Measurements from ENCODE around the gene JPT2.

JPT2 gene

DNA sequence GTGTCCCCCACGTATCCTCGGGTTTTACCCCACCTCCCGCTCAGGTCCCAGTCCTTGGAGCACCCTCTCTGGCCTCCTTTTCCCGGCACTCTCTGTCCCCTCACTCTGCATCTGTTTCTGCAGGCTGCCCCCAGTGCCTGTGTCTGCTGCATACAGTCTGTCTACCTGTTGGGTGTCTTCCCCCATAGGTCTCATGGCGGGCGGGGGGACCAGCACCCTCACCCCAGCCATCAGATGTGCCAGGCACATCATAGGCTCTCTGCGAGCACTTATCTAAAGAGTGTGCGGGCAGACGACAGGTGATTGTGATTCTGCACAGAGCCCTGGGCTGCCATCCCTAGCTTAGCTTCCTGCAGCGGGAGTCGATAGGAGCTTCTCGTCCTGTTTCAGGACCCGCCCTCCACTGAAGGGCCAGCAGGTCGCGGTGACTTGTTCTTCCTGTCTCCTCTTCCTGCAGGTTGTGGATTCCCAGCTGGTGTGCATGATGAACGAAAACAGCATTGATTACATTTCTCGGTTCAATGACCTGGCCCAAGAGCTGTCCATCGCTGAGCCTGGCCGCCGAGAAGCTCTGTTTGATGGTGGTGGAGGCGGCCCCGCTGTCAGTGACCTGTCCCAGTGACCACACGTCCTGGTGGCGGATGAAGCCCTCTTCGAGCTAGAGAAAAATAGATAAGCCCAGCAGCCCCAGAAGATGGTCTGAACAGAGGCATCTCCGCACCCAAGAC, 4.5 kb upstream of the JPT2 start:
- no peaks in the 10 kb centered on the region for H3K9me3 ChIP-seq (ENCODE audit: control insufficient read depth in 2 of 2, low read length in 2 of 2)
- no peak overlapping the region for H3K9ac ChIP-seq (ENCODE audit: low read depth in 1 of 2, low read length in 2 of 2)
- H3K27ac ChIP-seq (ENCODE audit: low read depth in 2 of 2, low read length in 2 of 2), result no peak overlapping the region
- no peaks in the 10 kb centered on the region for H3K27me3 ChIP-seq (ENCODE audit: control insufficient read depth in 2 of 2, insufficient read depth in 2 of 2, low read length in 2 of 2)
- H3K4me1 ChIP-seq (ENCODE audit: control insufficient read depth in 2 of 2, insufficient read depth in 2 of 2, low read length in 2 of 2), result peaks cover 0 to under 1% of the 10 kb centered on the region in 2 donors
- H3K4me3 ChIP-seq (ENCODE audit: low read length in 2 of 2), result no peak overlapping the region
- peaks cover 56 to 66% of the 10 kb centered on the region in 2 donors for H3K36me3 ChIP-seq (ENCODE audit: control insufficient read depth in 2 of 2, insufficient read depth in 2 of 2, low read length in 2 of 2)

GRCh38 chr16:1674306-1674705, 3.8 kb upstream of the JPT2 start:
- Histone ChIP-seq H3K27ac (ENCODE audit: low read depth in 2 of 2, low read length in 2 of 2) (no peak overlapping the region), H3K4me1 (ENCODE audit: control insufficient read depth in 2 of 2, insufficient read depth in 2 of 2, low read length in 2 of 2) (peaks cover 5 to 6% of the 10 kb centered on the region in 2 donors), H3K27me3 (ENCODE audit: control insufficient read depth in 2 of 2, insufficient read depth in 2 of 2, low read length in 2 of 2) (no peaks in the 10 kb centered on the region), H3K36me3 (ENCODE audit: control insufficient read depth in 2 of 2, insufficient read depth in 2 of 2, low read length in 2 of 2) (peaks cover 49 to 58% of the 10 kb centered on the region in 2 donors), H3K4me3 (ENCODE audit: low read length in 2 of 2) (no peak overlapping the region), H3K9me3 (ENCODE audit: control insufficient read depth in 2 of 2, low read length in 2 of 2) (no peaks in the 10 kb centered on the region), H3K9ac (ENCODE audit: low read depth in 1 of 2, low read length in 2 of 2) (no peak overlapping the region)

DNA sequence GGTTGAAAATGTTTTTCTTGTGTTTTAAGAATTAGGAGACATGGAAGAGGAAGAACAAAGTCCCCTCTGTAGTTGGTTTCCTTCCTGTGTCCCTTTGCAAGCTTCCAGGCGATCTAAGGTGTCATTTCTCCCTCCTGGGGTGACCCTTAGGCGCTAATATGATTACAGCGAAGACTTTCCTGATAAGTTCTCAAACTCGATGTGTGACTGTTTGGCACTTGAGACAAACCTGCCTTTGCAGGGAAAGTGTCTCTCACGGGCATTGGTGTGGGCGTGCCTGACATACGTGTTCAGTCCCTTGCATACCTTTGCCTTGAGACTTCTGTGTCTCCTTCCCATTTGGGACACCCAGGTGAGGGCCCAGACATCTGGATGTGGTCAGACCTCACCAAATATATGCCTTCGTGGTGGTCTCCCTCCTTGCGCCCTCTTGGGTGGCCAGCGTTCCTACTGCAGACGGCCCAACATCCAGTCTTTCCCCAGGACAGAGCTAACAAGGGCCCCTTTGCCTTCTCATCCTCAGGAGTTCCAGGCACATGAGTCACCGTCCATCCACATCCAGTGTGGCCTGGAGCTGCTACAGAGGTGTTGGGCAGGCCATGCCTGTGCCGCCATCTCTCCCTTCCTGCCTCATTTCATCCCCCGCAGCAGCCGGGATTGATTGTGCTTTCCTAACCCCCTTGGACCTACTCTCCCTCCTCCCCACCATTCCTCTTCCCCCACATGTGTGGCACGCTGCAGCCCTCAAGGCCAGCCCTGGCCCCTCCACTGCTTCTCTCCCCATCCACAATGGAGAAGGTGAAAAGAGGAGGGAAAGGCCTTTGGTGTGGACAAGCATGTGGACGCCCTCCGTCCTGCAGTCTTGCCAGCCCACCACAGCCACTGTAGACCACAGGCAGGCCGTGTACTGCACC, 3.1 kb upstream of the JPT2 start:
- Histone ChIP-seq H3K27ac (ENCODE audit: low read depth in 2 of 2, low read length in 2 of 2) (no peak overlapping the region), H3K4me1 (ENCODE audit: control insufficient read depth in 2 of 2, insufficient read depth in 2 of 2, low read length in 2 of 2) (peaks cover 5 to 6% of the 10 kb centered on the region in 2 donors), H3K36me3 (ENCODE audit: control insufficient read depth in 2 of 2, insufficient read depth in 2 of 2, low read length in 2 of 2) (peaks cover 45 to 54% of the 10 kb centered on the region in 2 donors), H3K9ac (ENCODE audit: low read depth in 1 of 2, low read length in 2 of 2) (no peak overlapping the region), H3K9me3 (ENCODE audit: control insufficient read depth in 2 of 2, low read length in 2 of 2) (no peaks in the 10 kb centered on the region), H3K4me3 (ENCODE audit: low read length in 2 of 2) (no peak overlapping the region), H3K27me3 (ENCODE audit: control insufficient read depth in 2 of 2, insufficient read depth in 2 of 2, low read length in 2 of 2) (no peaks in the 10 kb centered on the region)

DNA sequence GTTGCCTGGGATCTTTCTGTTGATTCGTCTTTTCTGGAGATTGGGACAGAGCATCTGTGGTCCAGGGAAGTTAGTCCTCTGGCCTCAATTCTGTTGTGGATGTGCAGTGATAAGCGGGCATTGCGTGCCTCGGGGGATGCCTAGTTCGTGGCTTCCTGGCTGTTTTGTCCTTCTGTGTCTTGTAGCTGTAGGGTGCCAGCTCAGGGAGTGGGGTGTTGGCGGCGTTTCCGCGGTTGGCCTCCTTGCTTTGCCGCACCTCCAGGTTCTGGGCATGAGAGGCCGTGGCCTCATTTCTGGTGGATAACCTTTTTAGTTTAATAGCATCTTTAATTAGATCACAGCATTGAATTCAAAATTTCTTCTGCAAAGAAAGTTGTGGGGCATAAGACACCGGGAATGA, 1.4 kb upstream of the JPT2 start:
- peaks cover 5 to 6% of the 10 kb centered on the region in 2 donors for H3K4me1 ChIP-seq (ENCODE audit: control insufficient read depth in 2 of 2, insufficient read depth in 2 of 2, low read length in 2 of 2)

DNA sequence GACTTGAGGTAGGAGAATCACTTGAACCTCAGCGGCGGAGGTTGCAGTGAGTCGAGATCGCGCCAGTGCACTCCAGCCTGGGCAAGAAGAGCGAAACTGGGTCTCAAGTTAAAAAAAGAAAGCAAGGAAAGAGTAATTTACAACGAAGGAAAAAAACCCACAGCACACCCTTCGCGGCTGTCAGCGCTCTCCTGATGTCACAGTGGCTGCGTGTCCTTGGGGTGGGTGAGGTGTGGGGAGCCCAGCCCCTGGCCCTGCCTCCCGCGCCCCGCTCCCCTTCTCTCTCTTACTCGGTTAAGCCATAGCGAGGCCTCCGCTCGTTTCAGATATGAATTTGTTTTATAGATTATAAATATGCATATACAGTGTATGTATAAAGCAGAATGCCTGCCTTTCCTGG, 740 bp upstream of the JPT2 start:
- peaks cover 5 to 6% of the 10 kb centered on the region in 2 donors for H3K4me1 ChIP-seq (ENCODE audit: control insufficient read depth in 2 of 2, insufficient read depth in 2 of 2, low read length in 2 of 2)
- no peak overlapping the region for H3K27ac ChIP-seq (ENCODE audit: low read depth in 2 of 2, low read length in 2 of 2)
- peak overlapping the region; percentile 13 to 69 for H3K4me3 ChIP-seq (ENCODE audit: low read length in 2 of 2)
- H3K9ac ChIP-seq (ENCODE audit: low read depth in 1 of 2, low read length in 2 of 2), result peak overlapping the region in 1 of 2 donors; percentile 14
- no peaks in the 10 kb centered on the region for H3K27me3 ChIP-seq (ENCODE audit: control insufficient read depth in 2 of 2, insufficient read depth in 2 of 2, low read length in 2 of 2)
- H3K36me3 ChIP-seq (ENCODE audit: control insufficient read depth in 2 of 2, insufficient read depth in 2 of 2, low read length in 2 of 2), result peaks cover 26 to 34% of the 10 kb centered on the region in 2 donors
- H3K9me3 ChIP-seq (ENCODE audit: control insufficient read depth in 2 of 2, low read length in 2 of 2), result no peaks in the 10 kb centered on the region

More for the DNA sequence above, 1.4 kb upstream of the JPT2 start:
- no peak overlapping the region for H3K4me3 ChIP-seq (ENCODE audit: low read length in 2 of 2)
- no peak overlapping the region for H3K27ac ChIP-seq (ENCODE audit: low read depth in 2 of 2, low read length in 2 of 2)
- peaks cover 32 to 41% of the 10 kb centered on the region in 2 donors for H3K36me3 ChIP-seq (ENCODE audit: control insufficient read depth in 2 of 2, insufficient read depth in 2 of 2, low read length in 2 of 2)
- no peak overlapping the region for H3K9ac ChIP-seq (ENCODE audit: low read depth in 1 of 2, low read length in 2 of 2)
- no peaks in the 10 kb centered on the region for H3K27me3 ChIP-seq (ENCODE audit: control insufficient read depth in 2 of 2, insufficient read depth in 2 of 2, low read length in 2 of 2)
- H3K9me3 ChIP-seq (ENCODE audit: control insufficient read depth in 2 of 2, low read length in 2 of 2), result no peaks in the 10 kb centered on the region

DNA sequence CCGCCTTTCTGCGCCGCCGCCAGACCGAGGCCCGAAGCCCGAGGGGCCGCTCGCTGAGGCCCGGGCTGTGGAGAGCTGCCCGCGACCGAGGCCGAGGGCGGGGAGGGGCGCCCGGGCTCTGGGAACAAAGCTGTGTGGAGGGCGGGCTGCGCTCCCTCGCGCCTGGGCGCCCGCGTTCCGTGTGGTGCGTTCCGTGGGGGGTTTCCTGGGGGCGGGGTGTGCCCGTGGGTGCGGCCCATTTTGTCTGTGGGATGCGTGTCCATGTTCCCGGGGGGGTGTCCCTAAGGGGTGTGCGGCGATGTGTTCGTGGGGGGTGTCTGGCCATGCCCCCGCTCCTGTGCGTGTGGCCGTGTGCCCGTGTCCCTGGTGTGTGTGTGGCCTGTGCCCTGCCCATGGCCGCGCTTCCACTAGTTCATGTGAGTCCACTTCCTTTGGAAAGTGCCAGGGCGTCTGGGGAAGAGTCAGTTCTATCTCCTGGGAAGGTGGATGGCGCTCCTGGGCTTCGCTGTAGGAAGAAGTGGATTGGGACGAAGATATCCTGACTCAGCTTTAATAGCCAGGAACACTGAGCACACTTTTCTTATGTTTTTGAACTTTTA, 520 bp downstream of the JPT2 start:
- peaks cover 5 to 6% of the 10 kb centered on the region in 2 donors for H3K4me1 ChIP-seq (ENCODE audit: control insufficient read depth in 2 of 2, insufficient read depth in 2 of 2, low read length in 2 of 2)
- peak overlapping the region; percentile 76 to 77 for H3K4me3 ChIP-seq (ENCODE audit: low read length in 2 of 2)
- H3K27ac ChIP-seq (ENCODE audit: low read depth in 2 of 2, low read length in 2 of 2), result peak overlapping the region; percentile 71 to 81
- peak overlapping the region; percentile 74 to 75 for H3K9ac ChIP-seq (ENCODE audit: low read depth in 1 of 2, low read length in 2 of 2)
- no peaks in the 10 kb centered on the region for H3K9me3 ChIP-seq (ENCODE audit: control insufficient read depth in 2 of 2, low read length in 2 of 2)
- no peaks in the 10 kb centered on the region for H3K27me3 ChIP-seq (ENCODE audit: control insufficient read depth in 2 of 2, insufficient read depth in 2 of 2, low read length in 2 of 2)
- peaks cover 15 to 25% of the 10 kb centered on the region in 2 donors for H3K36me3 ChIP-seq (ENCODE audit: control insufficient read depth in 2 of 2, insufficient read depth in 2 of 2, low read length in 2 of 2)

DNA sequence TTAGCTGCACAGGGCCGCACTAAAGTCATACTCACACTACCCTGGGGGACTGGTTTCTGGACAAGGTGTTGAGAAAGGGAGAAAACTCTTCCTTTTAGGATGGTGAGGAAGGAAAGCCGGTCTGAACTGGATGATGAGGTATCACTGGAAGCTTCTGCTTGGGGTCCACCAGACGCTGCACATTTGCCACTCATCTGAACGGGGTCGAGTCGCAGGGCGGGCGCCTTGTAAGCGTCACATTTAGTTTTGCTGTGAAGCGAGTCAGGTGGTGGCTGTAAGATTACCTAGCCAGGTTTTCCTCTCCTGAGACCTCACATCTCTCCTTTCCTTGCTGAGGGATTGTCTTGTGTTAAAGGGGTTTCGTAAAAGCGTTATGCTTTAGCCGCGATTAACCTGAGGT, 2.3 kb downstream of the JPT2 start:
- H3K27me3 ChIP-seq (ENCODE audit: control insufficient read depth in 2 of 2, insufficient read depth in 2 of 2, low read length in 2 of 2), result no peaks in the 10 kb centered on the region
- no peaks in the 10 kb centered on the region for H3K9me3 ChIP-seq (ENCODE audit: control insufficient read depth in 2 of 2, low read length in 2 of 2)
- no peak overlapping the region for H3K9ac ChIP-seq (ENCODE audit: low read depth in 1 of 2, low read length in 2 of 2)
- no peak overlapping the region for H3K4me3 ChIP-seq (ENCODE audit: low read length in 2 of 2)
- H3K27ac ChIP-seq (ENCODE audit: low read depth in 2 of 2, low read length in 2 of 2), result no peak overlapping the region
- H3K36me3 ChIP-seq (ENCODE audit: control insufficient read depth in 2 of 2, insufficient read depth in 2 of 2, low read length in 2 of 2), result peaks cover 10 to 16% of the 10 kb centered on the region in 2 donors
- peaks cover 5 to 6% of the 10 kb centered on the region in 2 donors for H3K4me1 ChIP-seq (ENCODE audit: control insufficient read depth in 2 of 2, insufficient read depth in 2 of 2, low read length in 2 of 2)

- Histone ChIP-seq H3K36me3 (ENCODE audit: control insufficient read depth in 2 of 2, insufficient read depth in 2 of 2, low read length in 2 of 2) (peaks cover 9 to 17% of the 10 kb centered on the region in 2 donors), H3K4me1 (ENCODE audit: control insufficient read depth in 2 of 2, insufficient read depth in 2 of 2, low read length in 2 of 2) (peaks cover 5 to 6% of the 10 kb centered on the region in 2 donors), H3K27ac (ENCODE audit: low read depth in 2 of 2, low read length in 2 of 2) (no peak overlapping the region), H3K9ac (ENCODE audit: low read depth in 1 of 2, low read length in 2 of 2) (no peak overlapping the region), H3K4me3 (ENCODE audit: low read length in 2 of 2) (no peak overlapping the region), H3K27me3 (ENCODE audit: control insufficient read depth in 2 of 2, insufficient read depth in 2 of 2, low read length in 2 of 2) (no peaks in the 10 kb centered on the region), H3K9me3 (ENCODE audit: control insufficient read depth in 2 of 2, low read length in 2 of 2) (no peaks in the 10 kb centered on the region)
These were observed 3.0 kb downstream of the JPT2 start for GRCh38 chr16:1681032-1681431.

DNA sequence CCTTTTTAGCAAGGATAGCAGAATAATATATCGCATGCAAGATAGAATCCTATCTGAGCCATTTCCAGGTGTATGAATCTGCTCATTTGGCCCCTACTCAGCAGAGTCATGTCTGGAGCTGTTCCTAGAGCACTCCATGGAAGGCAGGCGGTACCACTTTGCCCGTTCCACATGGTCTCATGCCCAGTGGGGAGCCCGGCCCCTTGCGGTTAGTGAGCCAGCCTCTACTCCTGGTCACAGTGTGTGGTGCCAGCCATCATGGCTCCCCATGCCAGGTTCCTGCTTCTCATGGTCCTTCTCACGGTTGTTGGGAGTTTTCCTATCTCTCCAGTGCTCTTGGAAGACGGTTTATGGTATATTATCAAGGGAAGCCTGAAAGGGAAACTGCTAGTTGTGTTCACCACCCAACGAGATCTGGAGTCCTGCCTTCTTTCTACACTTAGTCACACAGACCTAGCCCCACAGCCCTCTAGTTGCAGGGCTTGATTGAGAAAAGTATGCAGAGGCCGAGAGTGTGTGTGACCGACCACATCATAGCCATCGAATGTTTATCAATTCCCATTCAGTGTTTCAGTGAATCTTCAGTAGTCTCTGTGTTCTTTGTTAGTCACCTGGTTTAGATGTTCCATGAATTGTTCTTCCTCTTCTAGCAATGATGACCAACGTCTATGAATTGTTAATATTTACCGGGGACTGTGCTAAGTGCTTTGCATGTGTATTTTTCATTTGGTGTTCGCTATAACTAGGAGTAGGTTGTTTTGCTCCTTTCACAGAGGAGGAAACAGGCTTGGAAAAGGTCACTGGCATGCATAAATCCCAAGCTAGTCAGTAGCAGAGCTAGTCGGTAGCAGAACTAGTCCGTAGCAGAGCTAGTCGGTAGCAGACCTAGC, 9.6 kb downstream of the JPT2 start:
- peaks cover 27 to 60% of the 10 kb centered on the region in 2 donors for H3K36me3 ChIP-seq (ENCODE audit: control insufficient read depth in 2 of 2, insufficient read depth in 2 of 2, low read length in 2 of 2)

More for the DNA sequence above, 9.6 kb downstream of the JPT2 start:
- H3K4me3 ChIP-seq (ENCODE audit: low read length in 2 of 2), result no peak overlapping the region
- no peak overlapping the region for H3K27ac ChIP-seq (ENCODE audit: low read depth in 2 of 2, low read length in 2 of 2)
- no peaks in the 10 kb centered on the region for H3K4me1 ChIP-seq (ENCODE audit: control insufficient read depth in 2 of 2, insufficient read depth in 2 of 2, low read length in 2 of 2)
- no peaks in the 10 kb centered on the region for H3K9me3 ChIP-seq (ENCODE audit: control insufficient read depth in 2 of 2, low read length in 2 of 2)
- no peaks in the 10 kb centered on the region for H3K27me3 ChIP-seq (ENCODE audit: control insufficient read depth in 2 of 2, insufficient read depth in 2 of 2, low read length in 2 of 2)
- no peak overlapping the region for H3K9ac ChIP-seq (ENCODE audit: low read depth in 1 of 2, low read length in 2 of 2)
